Adrenal gland (tissue), 12 donors: ENCODE results near the gene AGAP5. TPM values are rescaled to one million over a fixed set of nuclear protein-coding genes. Genes with fewer than 3 reads are reported as not detected.
"Not testable (repeated sequence)": the region's sequence is repeated elsewhere in the genome, so short reads cannot be mapped to it uniquely, and the experiment has no call there.

Experiments
- DNase-seq, 7 donors: peaks; one replicate each; pipeline ENCODE4 v3.0.0-alpha.2; 2019 to 2020
- H3K27ac ChIP-seq, 5 donors: fragments of 200-600 bp; sonication (generic) in 4 of 5; 1 replicate in 3 of 5; 2 replicates in 2 of 5; pipeline versions ENCODE4 v1.5.1 to v1.8.0; 2016 to 2020; ENCODE audit warnings: mild to moderate bottlenecking in 1 of 5
- H3K27me3 ChIP-seq: fragments of 200-600 bp; 2 replicates; pipeline ENCODE4 v1.8.0; 2021
- H3K36me3 ChIP-seq, 2 donors: fragments of 200-600 bp; replicated peaks in 1 of 2; 1 replicate in 1 of 2; 2 replicates in 1 of 2; pipeline versions ENCODE4 v1.5.1 to v1.8.0; 2018 to 2022
- H3K4me1 ChIP-seq, 2 donors: fragments of 200-600 bp; replicated peaks in 1 of 2; 1 replicate in 1 of 2; 2 replicates in 1 of 2; pipeline versions ENCODE4 v1.5.1 to v1.8.0; 2018 to 2021
- H3K4me3 ChIP-seq, 4 donors: fragments of 200-600 bp; sonication (generic) in 3 of 4; one replicate each; pipeline ENCODE4 v1.5.1; 2016 to 2018
- H3K9me3 ChIP-seq, 3 donors: fragments of 200-600 bp; sonication (generic) in 1 of 3; replicated peaks in 1 of 3; 1 replicate in 2 of 3; 2 replicates in 1 of 3; pipeline versions ENCODE4 v1.5.1 to v1.8.0; 2016 to 2021
- POLR2A ChIP-seq, 2 donors: fragments of 450-650 bp; IDR thresholded peaks; one replicate each; pipeline ENCODE4 v1.6.1; 2017; ENCODE audit warnings: antibody characterized with exemption in 2 of 2, mild to moderate bottlenecking in 2 of 2, moderate library complexity in 1 of 2
- WGBS, 4 donors: extraction: QIAGEN DNeasy Blood & Tissue Kit in 2 of 4; methylation state at CpG; one replicate each; pipeline versions ENCODE4 v1.1.5 to v1.1.7; 2013 to 2017; 5-methylcytosine and 5-hydroxymethylcytosine counted together
- intact Hi-C, 2 donors: fragments of 100-400 bp; cut with DNase I; formaldehyde crosslinking; loops; one replicate each; pipeline versions ENCODE4 v1.14.1 to v1.15.0; 2022 to 2023
- polyA plus RNA-seq, 3 donors: library from polyadenylated mRNA; stranded (reverse); fragments of 200-250 nt in 2 of 3; fragments of 350-450 nt in 1 of 3; fragmentation: Illumina TruSeq in 1 of 3; extraction: RNeasy Lipid Tissue Mini Kit (QIAGEN cat#74804) in 1 of 3; gene quantifications; one replicate each; pipeline ENCODE4 v1.2.3, GENCODE V29; 2013 to 2014
- total RNA-seq, 9 donors: library from RNA; depleted of rRNA in 4 of 9; stranded (reverse); fragments of >200 nt in 4 of 9; fragments of 120-200 nt in 1 of 9; fragmentation: NEBNext Ultra II Directional in 1 of 9; extraction: Animal tissue kit (Norgen Biotek cat#: 25700) in 1 of 9; gene quantifications; one replicate each; pipeline versions ENCODE4 v1.1.0 to v1.2.4, GENCODE V29; 2013 to 2023
- TF ChIP-seq, protein P1 (sequence below), 6 experiments: fragments of 450-650 bp in 4 of 6; fragments of 200-600 bp in 2 of 6; sonication (generic) in 1 of 6; IDR thresholded peaks; 1 replicate in 5 of 6; 2 replicates in 1 of 6; pipeline versions ENCODE4 v1.5.1 to v1.8.0; 2016 to 2021; ENCODE audit warnings: antibody characterized with exemption in 6 of 6, mild to moderate bottlenecking in 2 of 6, moderate library complexity in 1 of 6
- donor health status: healthy with polysubstance abuse.
- donor health status: Bipolar disorder and iron deficiency.
- donor health status: DM: yes; HTN: yes; CAD: no.
- donor health status: DM: no; HTN: no; CAD: no.
- donor health status: DM: no; HTN: no; CAD: no.
- donor health status: DM: yes; HTN: yes; CAD: no.

AGAP5 gene
- total and polyA plus RNA-seq, 12 donors = 4.6 to 19.0 (median 7.4) TPM

DNA sequence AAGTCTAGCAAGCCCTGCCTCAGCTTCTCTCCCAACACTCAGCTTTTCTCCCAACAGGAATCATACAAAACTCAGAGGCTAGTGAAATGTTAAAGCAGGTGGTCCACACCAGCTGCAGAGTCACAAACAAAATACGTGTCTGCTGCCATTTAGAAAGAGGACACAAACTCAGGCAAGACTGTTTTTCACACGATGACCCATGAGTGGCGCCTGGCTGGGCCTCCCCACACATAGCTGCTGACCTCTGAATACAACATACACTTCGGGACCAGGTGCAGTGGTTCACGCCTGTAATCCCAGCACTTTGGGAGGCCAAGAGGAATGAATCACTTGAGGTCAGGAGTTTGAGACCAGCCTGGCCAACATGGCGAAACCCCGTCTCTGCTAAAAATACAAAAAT lies 35.2 kb downstream of the AGAP5 start:
- intact Hi-C loops = not testable (repeated sequence)
- 84 to 98% (median 87%) methylated on average over 7 of the region's 7 CpGs for WGBS, 4 donors
- DNase-seq = peak in 2 of 7 donors; percentile 10 to 39

DNA sequence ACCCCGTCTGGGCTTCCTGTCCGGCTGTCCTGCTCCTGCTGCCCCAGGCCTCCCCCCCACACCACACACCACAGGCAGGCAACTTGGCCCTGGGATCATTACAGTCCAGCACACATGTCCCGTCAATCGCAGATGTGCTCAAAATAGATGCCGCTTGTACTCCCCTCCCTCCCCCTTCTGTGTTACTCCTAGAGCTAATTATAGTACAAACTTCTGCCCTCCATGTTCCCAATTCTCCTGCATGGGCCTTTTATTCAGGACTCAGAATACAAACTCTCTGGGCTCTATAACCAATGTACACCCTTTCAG lies 42.0 kb downstream of the AGAP5 start, which contains the start of gene SYNPO2L:
SYNPO2L (minus strand) TSS at position 40 of the 309 bp plus-strand sequence. CDS start 107 bp downstream, outside the sequence.
- peak in 1 of 7 donors; percentile 64 for DNase-seq
- peaks cover 0 to under 1% of the 10 kb centered on the region in 2 donors for H3K4me1 ChIP-seq
- no peak within 1 kb of the TSS for H3K4me3 ChIP-seq
- peak within 1 kb of the TSS in 1 of 5 donors; percentile 6 for H3K27ac ChIP-seq
- intact Hi-C loops = no loop called here
- TF ChIP-seq, protein P1, sequence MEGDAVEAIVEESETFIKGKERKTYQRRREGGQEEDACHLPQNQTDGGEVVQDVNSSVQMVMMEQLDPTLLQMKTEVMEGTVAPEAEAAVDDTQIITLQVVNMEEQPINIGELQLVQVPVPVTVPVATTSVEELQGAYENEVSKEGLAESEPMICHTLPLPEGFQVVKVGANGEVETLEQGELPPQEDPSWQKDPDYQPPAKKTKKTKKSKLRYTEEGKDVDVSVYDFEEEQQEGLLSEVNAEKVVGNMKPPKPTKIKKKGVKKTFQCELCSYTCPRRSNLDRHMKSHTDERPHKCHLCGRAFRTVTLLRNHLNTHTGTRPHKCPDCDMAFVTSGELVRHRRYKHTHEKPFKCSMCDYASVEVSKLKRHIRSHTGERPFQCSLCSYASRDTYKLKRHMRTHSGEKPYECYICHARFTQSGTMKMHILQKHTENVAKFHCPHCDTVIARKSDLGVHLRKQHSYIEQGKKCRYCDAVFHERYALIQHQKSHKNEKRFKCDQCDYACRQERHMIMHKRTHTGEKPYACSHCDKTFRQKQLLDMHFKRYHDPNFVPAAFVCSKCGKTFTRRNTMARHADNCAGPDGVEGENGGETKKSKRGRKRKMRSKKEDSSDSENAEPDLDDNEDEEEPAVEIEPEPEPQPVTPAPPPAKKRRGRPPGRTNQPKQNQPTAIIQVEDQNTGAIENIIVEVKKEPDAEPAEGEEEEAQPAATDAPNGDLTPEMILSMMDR (IDR thresholded peaks at IDR 0.05) = no peak
- no peak for TF ChIP-seq POLR2A (IDR thresholded peaks at IDR 0.05)
- H3K9me3 ChIP-seq = no peaks in the 10 kb centered on the region
- WGBS, 4 donors = 54 to 67% (median 57%) methylated on average over 5 of the region's 5 CpGs
- H3K27me3 ChIP-seq = no peaks in the 10 kb centered on the region
- H3K36me3 ChIP-seq = no peaks in the 10 kb centered on the region

More for the DNA sequence above, 35.2 kb downstream of the AGAP5 start:
- H3K9me3 ChIP-seq, H3K27ac ChIP-seq, H3K4me3 ChIP-seq, H3K36me3 ChIP-seq, H3K27me3 ChIP-seq: not testable (repeated sequence)
- peaks cover 4 to 10% of the 10 kb centered on the region in 2 donors for H3K4me1 ChIP-seq

DNA sequence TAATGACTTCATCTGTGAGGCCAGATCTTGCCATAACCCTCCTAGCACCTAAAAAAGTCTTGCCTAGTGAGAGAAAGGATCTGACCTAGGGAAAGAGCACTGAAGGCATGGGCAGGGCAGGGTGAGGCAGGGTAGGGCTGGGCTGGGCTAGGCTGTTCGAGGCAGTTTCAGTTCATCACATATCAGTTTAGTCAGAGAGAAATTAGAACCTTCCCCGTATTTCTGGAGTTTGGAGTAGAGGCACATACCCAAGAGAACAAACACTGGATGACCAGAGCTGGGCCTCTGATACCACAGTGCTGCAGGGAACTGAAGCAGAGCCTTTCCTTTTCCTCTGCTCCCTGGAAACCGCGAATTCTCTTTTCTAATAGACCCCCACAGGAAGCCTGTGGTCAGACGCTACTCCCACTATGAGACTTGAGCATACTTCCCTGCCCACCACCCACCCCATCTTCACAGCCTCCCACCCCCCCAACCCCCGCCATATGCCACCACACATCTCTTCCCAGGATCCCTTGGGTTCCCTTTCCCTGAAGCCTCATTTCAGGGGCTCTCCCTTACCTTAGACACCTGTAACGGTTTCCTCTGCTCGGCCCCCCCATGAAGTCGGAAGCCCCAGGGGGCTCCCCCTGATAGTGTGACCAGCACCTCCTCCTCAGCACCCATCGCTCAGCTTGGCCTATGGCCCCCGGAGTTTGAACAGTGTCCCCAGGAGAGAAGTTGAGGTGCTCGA lies 42.5 kb downstream of the AGAP5 start:
- no peaks in the 10 kb centered on the region for H3K9me3 ChIP-seq
- no peaks in the 10 kb centered on the region for H3K27me3 ChIP-seq
- peak overlapping the region in 1 of 5 donors; percentile 6 for H3K27ac ChIP-seq
- H3K36me3 ChIP-seq = no peaks in the 10 kb centered on the region
- TF ChIP-seq, protein P1 (IDR thresholded peaks at IDR 0.05) = no peak
- TF ChIP-seq POLR2A (IDR thresholded peaks at IDR 0.05) = no peak
- DNase-seq = peak in 1 of 7 donors; percentile 28
- no peaks in the 10 kb centered on the region for H3K4me1 ChIP-seq
- 73 to 85% (median 82%) methylated on average over 9 to 12 of the region's 12 CpGs for WGBS, 4 donors
- H3K4me3 ChIP-seq = no peak overlapping the region
- intact Hi-C loops = no loop called here

DNA sequence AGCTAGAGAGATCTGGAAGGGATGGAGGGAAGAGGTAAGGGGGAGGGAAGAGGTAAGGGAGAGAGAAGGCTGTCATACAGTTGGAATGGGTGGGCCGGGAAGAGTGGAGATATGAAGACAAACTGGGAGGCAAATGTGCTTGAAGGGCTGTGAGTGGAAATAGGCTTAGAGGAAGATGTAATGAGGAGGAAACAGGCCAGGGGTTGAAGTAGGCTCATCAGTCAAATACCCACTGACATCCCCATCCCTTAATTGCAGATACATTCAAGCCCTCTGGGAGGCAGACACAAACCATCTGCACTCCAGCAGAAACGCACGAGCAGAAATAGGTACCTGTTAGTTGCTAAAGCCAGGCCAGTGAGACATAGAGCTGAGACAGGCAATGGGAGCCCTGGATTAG lies 44.2 kb downstream of the AGAP5 start:
- Histone ChIP-seq H3K27ac (no peak overlapping the region), H3K4me3 (no peak overlapping the region), H3K9me3 (no peaks in the 10 kb centered on the region), H3K4me1 (peaks cover 0 to 2% of the 10 kb centered on the region in 2 donors), H3K36me3 (no peaks in the 10 kb centered on the region), H3K27me3 (no peaks in the 10 kb centered on the region)
- WGBS, 4 donors = 47 to 60% (median 53%) methylated on average over 3 of the region's 3 CpGs
- DNase-seq = peak in 4 of 7 donors; percentile 40 to 61 (median 50)
- TF ChIP-seq, protein P1 (IDR thresholded peaks at IDR 0.05) = peak; percentile 11 to 45 (median 33)
- no peak for TF ChIP-seq POLR2A (IDR thresholded peaks at IDR 0.05)
- intact Hi-C loops = no loop called here

DNA sequence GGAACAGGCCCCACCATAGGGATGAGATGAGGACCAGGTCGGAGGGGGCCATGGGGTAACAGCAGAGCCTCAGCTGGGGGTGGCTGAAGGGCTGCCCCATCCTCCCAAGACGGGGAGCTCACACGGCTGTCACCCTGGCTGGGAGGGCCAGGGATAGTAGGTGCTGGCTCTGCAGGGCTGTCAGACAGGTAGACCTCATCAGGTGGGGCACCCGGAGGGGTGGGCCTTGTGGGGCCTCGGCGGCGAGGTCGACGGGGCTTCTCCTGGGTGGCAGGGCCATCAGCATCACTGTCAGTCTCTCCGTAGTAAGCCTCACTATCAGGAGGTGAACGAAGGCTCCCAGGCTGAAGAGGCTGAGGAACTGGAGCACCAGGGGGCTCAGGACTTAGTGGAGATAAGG lies 44.7 kb downstream of the AGAP5 start:
- H3K4me1 ChIP-seq = peaks cover 0 to 7% of the 10 kb centered on the region in 2 donors
- H3K36me3 ChIP-seq = no peaks in the 10 kb centered on the region
- no peaks in the 10 kb centered on the region for H3K9me3 ChIP-seq
- H3K27me3 ChIP-seq = no peaks in the 10 kb centered on the region
- WGBS, 4 donors = 83 to 98% (median 86%) methylated on average over 7 to 11 of the region's 11 CpGs
- TF ChIP-seq POLR2A (IDR thresholded peaks at IDR 0.05) = no peak
- TF ChIP-seq, protein P1 (IDR thresholded peaks at IDR 0.05) = no peak
- no peak overlapping the region for H3K4me3 ChIP-seq
- DNase-seq = no peak
- intact Hi-C loops = no loop called here
- H3K27ac ChIP-seq = no peak overlapping the region
